Ectodermal cell (in vitro differentiated cells): Measurements from ENCODE around the gene FXYD4.

ENCODE experiments used
- H3K27ac ChIP-seq: 2 replicates; pipeline ENCODE4 v1.7.0; 2013; ENCODE audit warnings: mild to moderate bottlenecking, low read depth, low read length; ENCODE audit not compliant: insufficient read depth, poor library complexity, severe bottlenecking
- H3K27me3 ChIP-seq: 2 replicates; pipeline ENCODE4 v1.7.0; 2013; ENCODE audit warnings: mild to moderate bottlenecking, low read length; ENCODE audit not compliant: insufficient read depth, control insufficient read depth, poor library complexity, severe bottlenecking
- H3K36me3 ChIP-seq: one replicate; pipeline ENCODE4 v1.7.0; 2013; ENCODE audit warnings: low read length; ENCODE audit not compliant: control insufficient read depth, insufficient read depth
- H3K4me1 ChIP-seq: one replicate; pipeline ENCODE4 v1.7.0; 2013; ENCODE audit warnings: low read length; ENCODE audit not compliant: control insufficient read depth, insufficient read depth
- H3K4me3 ChIP-seq: 2 replicates; pipeline ENCODE4 v1.7.0; 2013; ENCODE audit warnings: low read depth, low read length, control low read depth; ENCODE audit not compliant: insufficient read depth
- H3K9me3 ChIP-seq: 2 replicates; pipeline ENCODE4 v1.7.0; 2013; ENCODE audit warnings: mild to moderate bottlenecking, low read length, moderate library complexity; ENCODE audit not compliant: control insufficient read depth
- WGBS, 2 experiments: methylation state at CpG; one replicate each; pipeline ENCODE4 v1.1.7; 2013; ENCODE audit warnings: missing lambda C conversion rate in 2 of 2; 5-methylcytosine and 5-hydroxymethylcytosine counted together

Gene FXYD4

DNA sequence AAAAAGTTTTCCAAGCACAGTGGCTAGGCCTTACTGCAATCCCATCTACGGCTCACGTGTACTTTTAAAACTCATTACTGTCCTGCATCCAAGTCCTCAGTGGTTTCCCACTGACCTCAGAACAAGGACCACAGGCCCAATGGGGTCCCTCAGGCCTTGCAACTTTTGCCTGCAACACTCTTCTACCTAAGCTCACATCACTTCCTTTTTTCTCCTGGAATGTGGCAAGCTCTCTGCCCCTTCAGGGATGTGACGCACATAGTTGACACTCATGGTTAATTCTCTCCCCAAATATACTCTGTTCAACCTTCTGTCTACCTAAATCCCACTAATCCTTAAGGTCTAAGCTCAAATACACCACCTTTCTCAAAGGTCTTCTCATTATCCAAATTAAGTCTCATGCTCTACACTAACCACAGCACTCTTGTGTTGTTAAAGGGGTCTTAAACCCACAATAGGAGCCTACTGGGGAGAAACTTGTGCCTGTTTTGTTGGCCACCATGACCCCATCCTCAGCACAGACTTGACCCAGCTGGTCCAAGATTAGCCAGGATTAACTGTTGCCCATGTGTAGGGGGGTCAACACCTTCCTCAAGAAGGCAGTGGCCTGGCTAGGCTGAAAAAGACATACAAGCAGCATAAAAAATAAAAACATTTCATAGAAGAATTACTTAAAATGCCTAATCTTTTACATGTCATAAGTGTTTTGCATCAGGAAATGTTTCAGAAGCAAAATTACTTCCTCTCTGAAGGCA is 22.3 kb downstream of the FXYD4 start:
- Histone ChIP-seq H3K4me1 (peaks cover 29% of the 10 kb centered on the region), H3K4me3 (no peak overlapping the region), H3K9me3 (no peaks in the 10 kb centered on the region), H3K27ac (no peak overlapping the region), H3K36me3 (peaks cover 45% of the 10 kb centered on the region), H3K27me3 (no peaks in the 10 kb centered on the region)
- 93 to 94% methylated on average over 3 of the region's 3 CpGs for WGBS, 2 experiments

DNA sequence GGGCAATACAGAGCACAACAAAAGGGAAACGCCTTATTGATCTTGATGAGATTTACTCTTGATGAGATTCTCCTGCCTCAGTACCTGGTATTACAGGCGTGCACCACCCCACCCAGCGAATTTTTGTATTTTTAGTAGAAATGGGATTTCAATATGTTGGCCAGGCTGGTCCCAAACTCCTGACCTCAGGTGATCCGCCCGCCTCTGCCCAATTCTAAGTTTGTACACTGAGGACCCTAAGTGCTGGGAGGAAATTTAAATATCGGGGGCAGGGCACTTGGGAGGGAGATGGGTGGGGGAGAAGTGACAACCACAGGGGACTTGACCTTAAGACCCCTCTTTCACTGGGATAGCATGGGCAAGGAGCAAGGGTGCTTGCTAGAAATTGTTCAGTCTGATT is 23.4 kb downstream of the FXYD4 start:
- peaks cover 39% of the 10 kb centered on the region for H3K36me3 ChIP-seq
- H3K27ac ChIP-seq: no peak overlapping the region
- no peaks in the 10 kb centered on the region for H3K9me3 ChIP-seq
- H3K27me3 ChIP-seq: no peaks in the 10 kb centered on the region
- peaks cover 37% of the 10 kb centered on the region for H3K4me1 ChIP-seq
- WGBS, 2 experiments: 89 to 90% methylated on average over 6 of the region's 6 CpGs
- peak overlapping the region; percentile 76 for H3K4me3 ChIP-seq

DNA sequence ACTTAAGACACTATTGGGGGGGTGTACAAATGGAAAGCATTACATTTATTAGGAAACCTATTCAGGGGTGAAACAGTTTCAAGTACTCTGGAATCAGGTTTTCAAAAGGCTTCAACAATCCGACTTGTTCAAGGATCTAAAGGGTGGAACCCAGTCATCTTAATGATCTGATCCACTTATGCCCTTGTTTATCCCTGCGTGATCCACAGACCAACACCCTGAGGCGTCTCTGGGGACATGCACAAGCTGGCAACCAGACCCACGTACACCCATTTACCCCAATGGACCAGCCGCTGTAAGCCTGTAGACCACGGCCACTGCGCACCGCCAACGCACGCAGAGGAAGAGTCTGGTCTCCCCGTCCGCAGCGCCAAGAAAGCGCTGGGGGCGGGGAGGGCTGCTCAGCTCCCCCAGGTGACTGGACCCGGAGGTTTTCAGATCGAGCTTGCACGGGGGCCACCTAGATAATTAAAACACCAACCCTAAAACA is 24.2 kb downstream of the FXYD4 start:
- Histone ChIP-seq H3K4me1 (peaks cover 37% of the 10 kb centered on the region), H3K36me3 (peaks cover 40% of the 10 kb centered on the region), H3K4me3 (peak overlapping the region; percentile 76), H3K27me3 (no peaks in the 10 kb centered on the region), H3K27ac (peak overlapping the region; percentile 92), H3K9me3 (no peaks in the 10 kb centered on the region)
- WGBS, 2 experiments: 3% methylated on average over 18 of the region's 18 CpGs

DNA sequence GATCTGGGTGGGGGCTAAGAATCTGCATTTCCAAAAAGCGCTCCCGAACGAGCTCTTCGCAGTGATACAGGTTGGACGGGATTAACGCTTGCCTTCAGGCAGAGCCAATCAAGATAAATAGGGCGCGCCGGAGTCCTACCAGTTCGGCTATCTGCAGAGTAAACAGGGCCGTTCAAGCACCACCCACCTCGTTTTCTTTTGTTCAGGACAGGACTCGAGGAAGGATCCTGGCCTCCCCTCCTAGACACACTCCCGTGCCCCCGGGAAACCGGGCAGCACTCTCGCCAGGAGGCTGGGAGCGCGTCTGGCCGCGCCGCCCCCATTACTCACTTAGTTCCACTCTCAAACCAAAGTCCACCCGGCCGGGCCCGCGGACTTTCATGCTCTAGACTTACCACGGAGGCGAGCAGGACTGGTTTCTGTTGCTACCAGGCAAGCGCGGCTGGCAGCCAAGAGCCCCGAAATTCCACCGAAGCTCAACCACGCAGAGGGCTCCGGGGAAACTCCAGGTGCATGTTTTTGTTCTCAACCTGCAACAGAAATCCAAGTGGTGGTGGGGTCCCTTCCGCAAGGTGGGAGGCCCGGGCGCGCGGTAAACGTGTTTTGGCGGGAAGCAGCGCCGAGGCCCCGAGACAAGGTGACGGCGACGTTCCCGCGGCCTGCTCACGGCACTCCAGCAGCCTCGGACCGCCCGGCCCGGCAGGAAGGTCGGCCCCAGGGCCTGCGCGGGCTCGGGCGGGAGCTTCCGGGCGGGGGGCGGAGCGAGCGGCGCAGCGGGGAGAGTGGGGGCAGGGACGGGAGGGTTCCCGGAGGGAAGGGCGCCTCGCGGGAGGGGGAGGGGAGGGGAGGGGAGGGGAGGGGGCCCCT is 24.9 kb downstream of the FXYD4 start:
- H3K4me1 ChIP-seq: peaks cover 37% of the 10 kb centered on the region
- peak overlapping the region; percentile 76 for H3K4me3 ChIP-seq
- peak overlapping the region; percentile 92 for H3K27ac ChIP-seq
- H3K27me3 ChIP-seq: no peaks in the 10 kb centered on the region
- H3K36me3 ChIP-seq: peaks cover 38% of the 10 kb centered on the region
- WGBS, 2 experiments: 0 to 1% methylated on average over 61 to 63 of the region's 71 CpGs
- no peaks in the 10 kb centered on the region for H3K9me3 ChIP-seq

DNA sequence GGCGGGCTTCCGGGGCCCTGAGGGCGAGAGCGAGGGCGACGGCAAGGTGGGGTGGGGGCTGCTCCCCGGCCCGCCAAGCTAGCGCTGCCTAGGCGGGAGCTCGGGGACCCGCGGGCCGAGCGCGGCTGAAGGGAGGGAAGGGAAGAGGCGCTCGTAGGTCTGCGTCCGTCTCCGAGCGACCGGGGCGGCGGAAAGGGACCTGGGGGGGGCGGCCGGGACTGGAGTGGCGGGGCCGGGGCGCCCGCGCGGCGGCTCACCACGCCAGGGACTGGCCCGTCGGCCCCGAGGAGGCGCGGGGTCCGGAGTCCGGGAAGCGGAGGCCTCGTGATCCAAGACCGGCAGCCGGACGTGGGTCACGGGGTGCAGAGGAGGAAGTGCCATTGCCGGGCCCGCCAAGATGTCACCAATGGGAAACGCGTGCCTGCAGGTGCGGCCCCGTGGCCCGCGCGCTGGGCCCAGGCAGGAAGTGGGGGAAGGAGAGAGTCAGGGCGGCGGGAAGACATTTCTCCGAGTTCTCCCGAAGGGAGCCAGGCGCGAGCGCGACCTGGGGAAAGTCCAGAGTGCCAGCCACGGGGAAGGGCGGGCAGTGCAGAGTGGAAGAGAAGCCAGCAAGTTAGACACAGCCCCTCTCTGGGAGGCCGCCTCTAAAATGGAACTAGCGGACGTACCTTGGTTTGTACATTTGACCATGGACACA is 25.6 kb downstream of the FXYD4 start:
- Histone ChIP-seq H3K27me3 (no peaks in the 10 kb centered on the region), H3K4me3 (peak overlapping the region; percentile 76), H3K4me1 (peaks cover 44% of the 10 kb centered on the region), H3K9me3 (no peaks in the 10 kb centered on the region), H3K27ac (peak overlapping the region; percentile 92), H3K36me3 (peaks cover 31% of the 10 kb centered on the region)
- 1% methylated on average over 70 of the region's 70 CpGs for WGBS, 2 experiments

DNA sequence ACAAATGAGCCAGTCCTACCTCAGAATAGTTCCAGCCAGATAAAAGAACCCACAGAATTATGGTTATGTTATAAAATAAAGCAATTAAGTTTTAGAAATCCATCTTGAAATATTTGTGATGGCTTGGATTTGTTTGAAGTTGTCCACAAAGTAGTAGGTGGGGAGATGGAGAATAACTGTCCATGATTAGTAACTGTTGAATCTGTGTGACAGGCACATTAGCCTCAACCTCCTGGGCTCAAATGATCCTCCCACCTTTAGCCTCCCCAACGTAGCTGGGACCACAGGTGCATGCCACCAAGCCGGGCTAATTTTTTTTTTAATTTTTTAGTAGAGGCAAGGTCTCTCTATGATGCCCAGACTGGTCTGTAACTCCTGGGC is 27.5 kb downstream of the FXYD4 start:
- Histone ChIP-seq H3K4me3 (no peak overlapping the region), H3K9me3 (no peaks in the 10 kb centered on the region), H3K27ac (no peak overlapping the region), H3K27me3 (no peaks in the 10 kb centered on the region), H3K4me1 (peaks cover 50% of the 10 kb centered on the region), H3K36me3 (peaks cover 19% of the 10 kb centered on the region)
- WGBS, 2 experiments: 79 to 85% methylated on average over 2 of the region's 2 CpGs

DNA sequence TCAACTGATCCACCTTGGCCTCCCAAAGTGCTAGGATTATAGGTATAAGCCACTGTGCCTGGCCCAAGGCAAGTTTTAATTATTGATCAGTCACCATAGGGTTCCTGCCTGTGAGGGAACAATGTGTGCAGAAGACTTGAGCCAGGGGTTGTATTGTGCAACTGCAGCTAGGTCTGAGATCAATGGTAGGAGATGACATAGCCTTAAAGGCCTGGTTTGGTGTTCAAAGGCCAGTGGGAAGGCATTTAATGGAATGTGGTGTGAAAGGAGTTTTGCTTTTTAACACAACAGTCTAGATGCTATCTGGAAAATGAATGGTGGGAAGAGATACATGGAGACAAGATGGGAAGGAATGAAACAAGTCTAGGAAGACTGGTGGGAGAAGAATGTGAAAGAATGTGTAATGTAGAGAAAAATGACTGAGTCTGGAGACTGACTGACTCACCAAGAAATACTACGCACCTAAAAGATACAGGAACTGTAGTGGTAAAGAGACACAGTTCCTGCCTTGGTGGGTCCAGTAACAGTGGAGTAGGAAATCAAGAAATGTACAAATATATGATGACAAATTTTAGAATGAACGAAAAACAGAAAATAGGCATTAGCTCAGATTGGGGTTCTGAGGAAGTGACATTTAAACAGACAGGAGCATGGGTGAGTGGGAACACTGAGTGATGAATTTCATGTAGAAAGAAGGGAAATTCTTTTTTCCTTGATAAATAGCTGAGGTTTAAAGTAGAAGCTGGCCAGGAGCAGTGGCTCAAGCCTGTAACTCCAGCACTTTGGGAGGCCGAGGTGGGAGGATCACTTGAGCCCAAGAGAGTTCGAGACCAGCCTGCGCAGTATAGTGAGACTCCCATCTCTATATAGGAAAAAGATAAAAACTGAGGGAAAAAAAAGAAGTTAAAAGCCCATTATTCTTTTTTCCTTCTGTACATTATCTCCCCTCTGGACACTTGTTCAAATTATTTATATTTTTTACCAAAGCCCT is 28.2 kb downstream of the FXYD4 start:
- peaks cover 43% of the 10 kb centered on the region for H3K4me1 ChIP-seq
- no peaks in the 10 kb centered on the region for H3K9me3 ChIP-seq
- H3K27ac ChIP-seq: no peak overlapping the region
- H3K27me3 ChIP-seq: no peaks in the 10 kb centered on the region
- peaks cover 13% of the 10 kb centered on the region for H3K36me3 ChIP-seq
- H3K4me3 ChIP-seq: no peak overlapping the region
- WGBS, 2 experiments: 95 to 97% methylated on average over 4 to 5 of the region's 5 CpGs

DNA sequence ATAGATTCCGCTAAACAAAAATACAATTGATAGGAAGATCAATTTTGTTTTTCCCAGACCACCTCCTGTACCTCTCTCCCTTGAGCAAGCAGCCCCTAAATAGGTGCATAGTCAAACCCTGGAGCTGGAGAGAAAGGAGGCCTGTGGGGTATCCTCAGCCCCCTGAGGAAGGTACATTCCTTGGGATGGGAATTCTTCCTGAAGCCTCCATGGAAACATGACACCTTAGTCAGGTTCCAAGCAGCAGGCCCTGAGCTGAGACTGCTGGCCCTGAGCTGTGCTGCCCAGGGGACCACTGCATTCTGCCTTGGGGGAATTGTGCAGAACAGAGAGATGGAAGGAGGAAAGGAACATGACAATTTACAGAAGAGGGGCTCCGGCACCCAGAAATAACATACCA is 30.2 kb downstream of the FXYD4 start:
- no peak overlapping the region for H3K27ac ChIP-seq
- H3K27me3 ChIP-seq: no peaks in the 10 kb centered on the region
- WGBS, 2 experiments: 13 to 54% methylated on average over 1 to 2 of the region's 2 CpGs
- H3K9me3 ChIP-seq: no peaks in the 10 kb centered on the region
- H3K4me3 ChIP-seq: no peak overlapping the region
- peaks cover 40% of the 10 kb centered on the region for H3K4me1 ChIP-seq
- H3K36me3 ChIP-seq: peaks cover 6% of the 10 kb centered on the region

DNA sequence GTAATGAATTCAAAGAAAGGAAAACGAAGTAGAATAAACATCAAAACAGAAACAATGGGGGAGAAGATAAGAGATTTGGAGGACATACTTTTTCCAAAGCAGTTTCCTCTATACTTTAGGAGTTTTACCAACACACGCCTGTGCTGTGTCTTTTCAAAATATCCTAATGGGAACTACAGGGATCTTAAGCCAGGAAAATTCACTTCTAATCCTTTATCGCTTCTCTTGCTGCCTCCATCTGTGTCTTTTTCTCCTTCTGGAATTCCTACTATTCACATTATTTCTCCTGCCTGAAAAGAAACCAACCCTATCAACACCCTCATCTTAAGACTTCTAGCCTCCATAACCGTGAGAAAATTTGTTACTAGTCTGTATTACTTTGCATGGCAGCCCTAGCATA is 30.7 kb downstream of the FXYD4 start:
- WGBS, 2 experiments: 30 to 35% methylated on average over 4 of the region's 4 CpGs
- Histone ChIP-seq H3K36me3 (peaks cover 6% of the 10 kb centered on the region), H3K4me3 (no peak overlapping the region), H3K4me1 (peaks cover 40% of the 10 kb centered on the region), H3K27me3 (no peaks in the 10 kb centered on the region), H3K27ac (peak overlapping the region; percentile 4), H3K9me3 (no peaks in the 10 kb centered on the region)
